ENCODE results near the gene TMEM183A. TPM values are rescaled to one million over a fixed set of nuclear protein-coding genes. Genes with fewer than 3 reads are reported as not detected.

Gene TMEM183A
- total RNA-seq, 1 experiment from 2014 or later = 64.7 TPM

GRCh38 chr1:203045821-203046594 lies 38.8 kb downstream of the TMEM183A start:
- intact Hi-C loops (cut with micrococcal nuclease) = no loop called here
- RAD21 ChIA-PET (ENCODE audit: low non-redundant PET in 1 of 2, low total read pairs in 2 of 2, uncharacterized antibody in 2 of 2, unreplicated experiment in 2 of 2) = interaction anchor here in 1 of 2 experiments (1.1 kb wide), 1 partner anchor 221 kb away, joined by 3 read pairs; no protein-coding TSS in a partner anchor
- TF ChIP-seq MAX (IDR thresholded peaks at IDR 0.05) = no peak
- TF ChIP-seq ZFX (IDR thresholded peaks at IDR 0.05) = no peak
- no peak for TF ChIP-seq YY1 (IDR thresholded peaks at IDR 0.05; ENCODE audit: extremely low read depth, insufficient replicate concordance, low read depth, low read length)
- no peak for TF ChIP-seq JUND (IDR thresholded peaks at IDR 0.05)
- TF ChIP-seq SRF (IDR thresholded peaks at IDR 0.05; ENCODE audit: low read depth) = no peak
- no peak for TF ChIP-seq ATF3 (IDR thresholded peaks at IDR 0.05)
- no peak for TF ChIP-seq SIN3A (IDR thresholded peaks at IDR 0.05; ENCODE audit: low read depth)
- no peak for TF ChIP-seq RAD21 (IDR thresholded peaks at IDR 0.05; ENCODE audit: low read depth)
- TF ChIP-seq CBX3 (IDR thresholded peaks at IDR 0.05; ENCODE audit: low read depth) = no peak
- no peak for TF ChIP-seq CTCF (IDR thresholded peaks at IDR 0.05 in 2 of 3, conservative IDR thresholded peaks at IDR 0.05 in 1 of 3; ENCODE audit: borderline replicate concordance in 1 of 3, insufficient read depth in 1 of 3, low read depth in 2 of 3, low read length in 2 of 3)
- TF ChIP-seq ZBTB33 (IDR thresholded peaks at IDR 0.05; ENCODE audit: extremely low read depth, insufficient replicate concordance, low read length) = no peak
- TF ChIP-seq REST (IDR thresholded peaks at IDR 0.05; ENCODE audit: low read depth) = no peak
- TF ChIP-seq POLR2AphosphoS5 (IDR thresholded peaks at IDR 0.05; ENCODE audit: low read depth, low read length) = no peak
- no peak for TF ChIP-seq EZH2phosphoT487 (IDR thresholded peaks at IDR 0.05; ENCODE audit: borderline replicate concordance)
- Histone ChIP-seq H3K4me1 (ENCODE audit: control insufficient read depth in 1 of 2, insufficient read depth in 2 of 2, low read length in 2 of 2) (peaks cover 8 to 30% of the 10 kb centered on the region in 2 experiments), H4K20me1 (ENCODE audit: insufficient read depth) (no peaks in the 10 kb centered on the region), H3K9ac (ENCODE audit: low read length) (no peak overlapping the region), H3K36me3 (ENCODE audit: control insufficient read depth in 1 of 2, insufficient read depth in 2 of 2, low read length in 2 of 2) (0 out of 4 replicates have a peak, but pooled peaks cover 0 to 3% of the 10 kb centered on the region in 2 experiments), H3K27me3 (ENCODE audit: insufficient read depth, low read length) (no peaks in the 10 kb centered on the region), H3K4me3 (replicated peaks in 1 of 2; ENCODE audit: low read depth in 1 of 2, low read length in 2 of 2) (no peak overlapping the region), H3K27ac (ENCODE audit: low read depth, low read length) (no peak overlapping the region), H3K9me3 (ENCODE audit: control insufficient read depth in 1 of 2, insufficient read depth in 1 of 2, low read depth in 1 of 2, low read length in 2 of 2) (no peaks in the 10 kb centered on the region), H3K4me2 (ENCODE audit: low read length) (peak overlapping the region; percentile 2; the same call in 1 of the 2 replicates), H3K79me2 (ENCODE audit: insufficient read depth, low read length) (no peaks in the 10 kb centered on the region), H2AFZ (ENCODE audit: low read depth, low read length, poor library complexity, severe bottlenecking) (no peak overlapping the region), H3K9me2 (ENCODE audit: insufficient read depth) (no peaks in the 10 kb centered on the region)
- BruUV-seq (replicated peaks) = no TSS peak
- DNase-seq (ENCODE audit: low read depth, low spot score) = no peak
- POLR2A ChIA-PET = no interaction called here
- CTCF ChIA-PET = interaction anchor here (0.7 to 2.4 kb wide), 3 partner anchors 39 to 227 kb away, joined by 3 to 15 read pairs (median 4); no protein-coding TSS in a partner anchor
- no peak for ATAC-seq
